KG1 (cell line): ENCODE results near the gene UQCC5.

Source experiments
- DNase-seq: peaks from one replicate; lab custom pipeline; 2025; lab: John Stamatoyannopoulos, UW

The UQCC5 gene

DNA sequence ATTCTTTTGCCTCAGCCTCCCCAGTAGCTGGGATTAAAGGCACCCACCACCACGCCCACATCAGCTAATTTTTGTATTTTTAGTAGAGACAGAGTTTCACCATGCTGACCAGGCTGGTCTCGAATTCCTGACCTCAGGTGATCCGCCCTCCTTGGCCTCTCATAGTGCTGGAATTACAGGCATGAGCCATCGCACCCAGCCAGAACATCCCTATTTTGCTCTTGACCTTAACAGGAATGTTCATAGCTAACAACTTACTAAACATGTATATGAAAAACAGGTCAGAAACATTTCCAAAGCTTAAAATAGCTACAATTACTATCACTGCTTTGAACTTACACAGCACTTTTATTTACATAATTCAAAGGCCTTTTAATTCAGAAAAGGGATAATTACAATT lies 33.7 kb downstream of the UQCC5 start:
- no peak for DNase-seq

DNA sequence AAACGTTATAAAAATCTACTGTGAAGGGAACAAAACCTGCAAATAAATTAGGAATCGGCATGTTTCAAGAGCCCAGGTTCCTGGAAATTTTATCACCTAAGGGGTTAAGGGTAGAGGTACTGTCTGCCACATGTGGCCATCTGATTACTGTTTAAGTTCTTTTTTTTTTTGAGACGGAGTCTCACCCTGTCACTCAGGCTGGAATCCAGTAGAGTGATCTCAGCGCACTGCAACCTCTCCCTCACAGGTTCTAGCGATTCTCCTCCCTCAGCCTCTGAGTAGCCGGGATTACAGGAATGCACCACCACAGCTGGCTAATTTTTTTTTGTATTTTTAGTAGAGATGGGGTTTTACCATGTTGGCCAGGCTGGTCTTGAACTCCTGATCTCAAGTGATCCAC lies 35.8 kb downstream of the UQCC5 start:
- no peak for DNase-seq

DNA sequence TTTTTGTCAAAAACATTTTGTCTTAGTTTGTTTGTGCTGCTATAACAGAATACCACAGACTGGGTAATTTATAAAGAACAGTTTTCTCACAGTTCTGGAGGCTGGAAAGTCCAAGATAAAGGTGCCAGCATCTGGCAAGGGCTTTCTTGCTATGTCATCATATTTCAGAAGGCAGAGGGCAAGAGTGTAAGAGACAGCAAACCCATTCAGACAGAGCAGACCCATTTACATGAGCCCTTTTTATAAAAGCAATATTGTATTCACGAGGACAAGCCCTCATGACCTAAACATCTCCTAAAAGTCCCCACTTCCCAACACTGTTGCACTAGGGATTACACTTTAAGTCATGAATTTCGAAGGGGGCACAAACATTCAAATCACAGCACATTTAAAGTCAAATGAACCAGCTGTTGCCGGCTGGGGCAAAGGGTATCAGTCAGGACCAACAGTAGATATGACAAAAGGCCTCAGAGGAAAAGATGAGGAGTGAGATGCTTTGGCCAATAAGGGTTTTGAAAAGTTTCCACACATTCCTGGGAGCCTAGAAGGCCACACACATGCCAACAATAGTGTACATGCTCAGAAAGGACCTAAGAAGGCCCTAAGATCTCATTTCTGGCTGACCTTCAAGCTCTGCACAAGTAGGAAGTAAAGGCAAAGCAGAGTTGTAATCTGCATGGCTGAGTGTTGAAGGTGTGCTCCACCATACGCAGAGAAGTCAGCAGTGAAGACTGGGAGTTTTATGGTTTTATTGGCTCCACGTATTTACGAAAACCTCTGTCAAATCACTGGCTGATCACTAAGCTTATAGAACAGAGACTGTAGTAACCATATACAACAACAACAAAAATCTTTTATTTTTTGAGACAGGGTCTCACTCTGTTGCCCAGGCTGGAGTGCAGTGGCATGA lies 37.9 kb downstream of the UQCC5 start:
- DNase-seq = no peak
